Astrocyte (in vitro differentiated cells and primary cell): Measurements from ENCODE around the gene GNB2. TPM values are rescaled to one million over a fixed set of nuclear protein-coding genes. Genes with fewer than 3 reads are reported as not detected.
A peak's percentile ranks its signal among the peaks of the same experiment; 100 is the strongest.

Experiments used
- DNase-seq: peaks from one replicate; pipeline ENCODE4 v3.0.0-alpha.2; 2010; ENCODE audit warnings: low read depth
- FAIRE-seq: peaks from 2 replicates; lab custom pipeline; 2011; peaks lifted over from hg19 to GRCh38; lab: Jason Lieb, UNC
- H2AFZ ChIP-seq: 2 replicates; pipeline ENCODE4 v1.6.0; 2012; ENCODE audit warnings: low read depth, low read length, inconsistent platforms
- H3K27ac ChIP-seq: 2 replicates; pipeline ENCODE4 v1.5.1; 2011; ENCODE audit warnings: low read depth, low read length, inconsistent platforms
- H3K27me3 ChIP-seq: 2 replicates; pipeline ENCODE4 v1.6.0; 2011; ENCODE audit warnings: low read length, inconsistent platforms; ENCODE audit not compliant: insufficient read depth
- H3K36me3 ChIP-seq: 2 replicates; pipeline ENCODE4 v1.5.1; 2011; ENCODE audit warnings: low read length, inconsistent platforms; ENCODE audit not compliant: insufficient read depth
- H3K4me1 ChIP-seq: 2 replicates; pipeline ENCODE4 v1.5.1; 2011; ENCODE audit warnings: low read length, inconsistent platforms; ENCODE audit not compliant: insufficient read depth
- H3K4me2 ChIP-seq: 2 replicates; pipeline ENCODE4 v1.6.0; 2012; ENCODE audit warnings: low read length, inconsistent platforms
- H3K4me3 ChIP-seq: 2 replicates; pipeline ENCODE4 v1.5.1; 2011; ENCODE audit warnings: low read depth, mild to moderate bottlenecking, low read length, inconsistent platforms; ENCODE audit not compliant: insufficient read depth
- H3K79me2 ChIP-seq: 2 replicates; pipeline ENCODE4 v1.6.0; 2012; ENCODE audit warnings: mild to moderate bottlenecking, low read length, inconsistent platforms; ENCODE audit not compliant: insufficient read depth
- H3K9ac ChIP-seq: 2 replicates; pipeline ENCODE4 v1.6.0; 2012; ENCODE audit warnings: mild to moderate bottlenecking, low read length, inconsistent platforms
- H3K9me3 ChIP-seq: 2 replicates; pipeline ENCODE4 v1.5.1; 2012; ENCODE audit warnings: low read depth, mild to moderate bottlenecking, low read length, inconsistent platforms; ENCODE audit not compliant: insufficient read depth
- H4K20me1 ChIP-seq: 2 replicates; pipeline ENCODE4 v1.6.0; 2012; ENCODE audit warnings: low read length, inconsistent platforms; ENCODE audit not compliant: insufficient read depth
- H3K27ac Mint-ChIP-seq: one replicate; pipeline ENCODE4 v1.8.0; 2021; ENCODE audit warnings: mild to moderate bottlenecking, mixed read lengths; ENCODE audit not compliant: unreplicated experiment
- H3K27me3 Mint-ChIP-seq: one replicate; pipeline ENCODE4 v1.8.0; 2021; ENCODE audit warnings: low read depth, mixed read lengths; ENCODE audit not compliant: unreplicated experiment
- H3K36me3 Mint-ChIP-seq: one replicate; pipeline ENCODE4 v1.8.0; 2021; ENCODE audit warnings: low read depth, mixed read lengths; ENCODE audit not compliant: unreplicated experiment
- H3K4me1 Mint-ChIP-seq: one replicate; pipeline ENCODE4 v1.8.0; 2021; ENCODE audit warnings: low read depth, mixed read lengths; ENCODE audit not compliant: unreplicated experiment
- H3K4me3 Mint-ChIP-seq: one replicate; pipeline ENCODE4 v1.8.0; 2021; ENCODE audit warnings: mild to moderate bottlenecking, moderate library complexity, mixed read lengths; ENCODE audit not compliant: unreplicated experiment
- H3K9me3 Mint-ChIP-seq: one replicate; pipeline ENCODE4 v1.8.0; 2021; ENCODE audit warnings: mild to moderate bottlenecking, mixed read lengths; ENCODE audit not compliant: unreplicated experiment
- EZH2 ChIP-seq: IDR thresholded peaks from 2 replicates; pipeline ENCODE4 v1.6.1; 2012; ENCODE audit warnings: mild to moderate bottlenecking, low read length, inconsistent platforms; ENCODE audit not compliant: insufficient read depth
- total RNA-seq: library from RNA; stranded (reverse); gene quantifications from 2 replicates; pipeline ENCODE4 v1.2.1, GENCODE V29; 2021
- TF ChIP-seq, protein P1 (sequence below): IDR thresholded peaks from 2 replicates; pipeline ENCODE4 v1.5.1; 2011; ENCODE audit warnings: low read depth, mild to moderate bottlenecking, inconsistent platforms, low read length, moderate library complexity; ENCODE audit not compliant: insufficient read depth

Gene GNB2
- total RNA-seq, 1 donor from 2014 or later = 274 TPM

DNA sequence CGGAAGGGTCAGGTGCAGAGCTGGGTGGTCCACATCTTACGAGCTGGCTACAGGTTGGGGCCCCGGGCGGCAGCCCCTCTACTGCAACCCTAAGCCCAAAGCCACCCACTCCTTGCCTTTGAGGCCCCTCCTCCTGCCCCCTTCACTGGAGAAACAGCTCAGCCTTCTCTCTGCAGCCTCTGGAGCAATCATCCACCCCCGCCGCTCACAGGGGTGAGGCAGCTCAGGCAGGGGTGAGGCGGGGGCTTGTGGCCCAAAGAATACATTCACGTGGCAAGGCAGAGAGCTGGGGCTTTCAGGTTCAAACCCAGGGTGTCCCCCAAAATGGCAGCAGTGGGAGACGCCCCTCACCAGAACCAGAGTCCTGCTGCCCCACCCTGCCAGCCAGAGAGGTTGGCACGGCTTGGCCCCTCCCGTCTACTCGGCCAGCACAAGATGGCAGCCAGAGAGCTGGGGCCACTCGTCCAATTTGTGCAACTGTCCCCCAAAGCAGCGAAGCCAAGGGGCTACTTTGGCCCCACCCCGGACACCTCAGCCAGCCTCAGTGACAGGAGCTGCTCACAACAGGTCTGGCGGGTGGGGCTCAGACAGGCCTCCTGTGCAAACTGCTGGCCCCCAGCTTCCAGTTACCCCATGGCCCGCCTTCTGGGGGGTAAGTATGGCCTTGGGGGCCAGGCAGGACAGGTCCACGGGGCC is 7.2 kb downstream of the GNB2 start:
- Mint-ChIP-seq H3K27ac (no peak overlapping the region), H3K36me3 (peaks cover 9% of the 10 kb centered on the region), H3K4me3 (no peak overlapping the region), H3K4me1 (peaks cover 4% of the 10 kb centered on the region), H3K27me3 (no peaks in the 10 kb centered on the region), H3K9me3 (no peaks in the 10 kb centered on the region)
- Histone ChIP-seq H3K4me1 (peaks cover 12% of the 10 kb centered on the region), H3K4me2 (no peak overlapping the region), H3K4me3 (no peak overlapping the region), H3K36me3 (peaks cover 7% of the 10 kb centered on the region), H2AFZ (no peak overlapping the region), H3K27ac (no peak overlapping the region), H4K20me1 (peaks cover 63% of the 10 kb centered on the region), H3K27me3 (no peaks in the 10 kb centered on the region), H3K9ac (no peak overlapping the region), H3K79me2 (peaks cover 27% of the 10 kb centered on the region), H3K9me3 (no peaks in the 10 kb centered on the region)
- DNase-seq = no peak
- FAIRE-seq = no peak
- TF ChIP-seq, protein P1, sequence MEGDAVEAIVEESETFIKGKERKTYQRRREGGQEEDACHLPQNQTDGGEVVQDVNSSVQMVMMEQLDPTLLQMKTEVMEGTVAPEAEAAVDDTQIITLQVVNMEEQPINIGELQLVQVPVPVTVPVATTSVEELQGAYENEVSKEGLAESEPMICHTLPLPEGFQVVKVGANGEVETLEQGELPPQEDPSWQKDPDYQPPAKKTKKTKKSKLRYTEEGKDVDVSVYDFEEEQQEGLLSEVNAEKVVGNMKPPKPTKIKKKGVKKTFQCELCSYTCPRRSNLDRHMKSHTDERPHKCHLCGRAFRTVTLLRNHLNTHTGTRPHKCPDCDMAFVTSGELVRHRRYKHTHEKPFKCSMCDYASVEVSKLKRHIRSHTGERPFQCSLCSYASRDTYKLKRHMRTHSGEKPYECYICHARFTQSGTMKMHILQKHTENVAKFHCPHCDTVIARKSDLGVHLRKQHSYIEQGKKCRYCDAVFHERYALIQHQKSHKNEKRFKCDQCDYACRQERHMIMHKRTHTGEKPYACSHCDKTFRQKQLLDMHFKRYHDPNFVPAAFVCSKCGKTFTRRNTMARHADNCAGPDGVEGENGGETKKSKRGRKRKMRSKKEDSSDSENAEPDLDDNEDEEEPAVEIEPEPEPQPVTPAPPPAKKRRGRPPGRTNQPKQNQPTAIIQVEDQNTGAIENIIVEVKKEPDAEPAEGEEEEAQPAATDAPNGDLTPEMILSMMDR = no peak
- no peak for TF ChIP-seq EZH2

DNA sequence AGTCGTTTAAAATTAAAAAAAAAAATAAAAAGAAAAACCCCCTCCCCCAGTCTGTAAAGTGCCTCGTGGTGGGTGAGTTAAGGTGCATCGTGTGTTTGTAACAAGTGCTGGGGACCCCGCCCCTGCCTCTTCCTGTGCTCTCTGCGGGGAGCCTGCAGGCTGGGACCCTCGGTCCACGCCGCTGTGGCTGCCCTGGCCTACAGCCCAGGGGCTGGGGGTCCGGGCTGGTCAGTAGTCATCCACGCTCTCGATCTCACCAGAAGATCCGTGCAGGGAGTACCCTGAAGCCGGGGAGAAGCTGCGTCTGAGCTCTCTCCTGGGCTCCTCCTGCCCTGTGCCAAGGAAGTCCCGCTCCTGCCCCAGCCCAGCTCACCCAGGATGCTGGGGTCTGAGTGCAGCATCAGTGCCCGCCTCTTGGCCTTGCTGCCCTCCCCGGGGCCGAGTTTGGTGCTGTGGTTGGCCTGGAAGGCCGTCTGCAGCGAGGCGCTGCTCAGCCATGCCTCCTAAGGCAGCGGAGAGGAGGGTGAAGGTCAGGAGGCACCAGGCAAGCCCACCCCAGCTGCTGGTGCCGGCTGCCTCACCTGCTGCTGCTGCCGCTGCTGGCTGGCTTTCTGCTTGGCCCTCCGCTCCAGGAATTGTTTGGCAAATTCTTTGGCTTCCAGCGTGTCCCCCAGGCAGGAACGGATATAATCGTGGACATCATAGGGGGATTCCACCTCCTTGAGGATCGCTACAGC is 8.1 kb downstream of the GNB2 start:
- Histone ChIP-seq H3K4me2 (peak overlapping the region; percentile 15), H3K27ac (no peak overlapping the region), H3K4me1 (peaks cover 9% of the 10 kb centered on the region), H3K79me2 (peaks cover 19% of the 10 kb centered on the region), H3K36me3 (peaks cover 7% of the 10 kb centered on the region), H3K27me3 (no peaks in the 10 kb centered on the region), H3K4me3 (no peak overlapping the region), H3K9me3 (no peaks in the 10 kb centered on the region), H3K9ac (no peak overlapping the region), H4K20me1 (peaks cover 58% of the 10 kb centered on the region), H2AFZ (no peak overlapping the region)
- no peak for TF ChIP-seq EZH2
- TF ChIP-seq, protein P1 = no peak
- H3K4me1 Mint-ChIP-seq = peaks cover under 1% of the 10 kb centered on the region
- no peak for DNase-seq
- H3K9me3 Mint-ChIP-seq = no peaks in the 10 kb centered on the region
- no peaks in the 10 kb centered on the region for H3K27me3 Mint-ChIP-seq
- H3K36me3 Mint-ChIP-seq = peaks cover 9% of the 10 kb centered on the region
- no peak overlapping the region for H3K4me3 Mint-ChIP-seq
- no peak for FAIRE-seq
- no peak overlapping the region for H3K27ac Mint-ChIP-seq
